Liver (tissue), 9 donors: ENCODE data around the gene VRTN. TPM values are rescaled to one million over a fixed set of nuclear protein-coding genes. Genes with fewer than 3 reads are reported as not detected.

Source experiments
- DNase-seq: peaks from one replicate; pipeline ENCODE4 v3.0.0-alpha.2; 2017; ENCODE audit warnings: low spot score
- H3K27ac ChIP-seq, 2 donors: one replicate each; pipeline ENCODE4 v1.7.0; 2013; ENCODE audit warnings: inconsistent platforms in 2 of 2, low read length in 2 of 2, control low read depth in 1 of 2, low read depth in 1 of 2, mild to moderate bottlenecking in 1 of 2
- H3K27me3 ChIP-seq, 4 donors: one replicate each; pipeline versions ENCODE4 v1.6.1 to v1.7.0; 2013; ENCODE audit warnings: low read length in 3 of 4, inconsistent platforms in 1 of 4, mild to moderate bottlenecking in 1 of 4, moderate library complexity in 1 of 4; ENCODE audit not compliant: control insufficient read depth in 4 of 4, insufficient read depth in 4 of 4
- H3K36me3 ChIP-seq, 4 donors: one replicate each; pipeline versions ENCODE4 v1.6.1 to v1.7.0; 2013; ENCODE audit warnings: low read length in 3 of 4, mild to moderate bottlenecking in 3 of 4, low read depth in 1 of 4, moderate library complexity in 1 of 4; ENCODE audit not compliant: control insufficient read depth in 4 of 4, insufficient read depth in 3 of 4
- H3K4me1 ChIP-seq, 4 donors: one replicate each; pipeline versions ENCODE4 v1.6.1 to v1.7.0; 2013; ENCODE audit warnings: low read length in 3 of 4, mild to moderate bottlenecking in 3 of 4, moderate library complexity in 1 of 4; ENCODE audit not compliant: control insufficient read depth in 4 of 4, insufficient read depth in 4 of 4
- H3K4me3 ChIP-seq, 3 donors: one replicate each; pipeline versions ENCODE4 v1.6.1 to v1.7.0; 2013; ENCODE audit warnings: low read length in 3 of 3, control low read depth in 1 of 3, low read depth in 1 of 3, mild to moderate bottlenecking in 1 of 3
- H3K9ac ChIP-seq, 2 donors: one replicate each; pipeline ENCODE4 v1.7.0; 2013; ENCODE audit warnings: low read length in 2 of 2, mild to moderate bottlenecking in 2 of 2, moderate library complexity in 2 of 2, control low read depth in 1 of 2, low read depth in 1 of 2
- H3K9me3 ChIP-seq, 4 donors: one replicate each; pipeline versions ENCODE4 v1.6.1 to v1.7.0; 2013; ENCODE audit warnings: low read length in 3 of 4; ENCODE audit not compliant: control insufficient read depth in 4 of 4
- ATF3 ChIP-seq: IDR thresholded peaks from 2 replicates; pipeline ENCODE4 v1.6.1; 2016; ENCODE audit warnings: antibody characterized with exemption
- CTCF ChIP-seq: fragments of 150-350 bp; IDR thresholded peaks from 2 replicates; pipeline ENCODE4 v1.5.1; 2017; ENCODE audit warnings: improper control_type of control experiment, low read depth, low read length; ENCODE audit not compliant: missing input control
- EGR1 ChIP-seq, 2 donors: IDR thresholded peaks; 2 replicates each; pipeline ENCODE4 v1.6.1; 2016 to 2018; ENCODE audit warnings: antibody characterized with exemption in 2 of 2, low read depth in 2 of 2
- FOXA1 ChIP-seq: IDR thresholded peaks from 2 replicates; pipeline ENCODE4 v1.6.1; 2016; ENCODE audit warnings: antibody characterized with exemption
- FOXA2 ChIP-seq: IDR thresholded peaks from 2 replicates; pipeline ENCODE4 v1.6.1; 2016; ENCODE audit warnings: antibody characterized with exemption
- HNF4G ChIP-seq: IDR thresholded peaks from 2 replicates; pipeline ENCODE4 v1.6.1; 2016; ENCODE audit warnings: antibody characterized with exemption
- JUND ChIP-seq, 2 donors: IDR thresholded peaks; 2 replicates each; pipeline ENCODE4 v1.6.1; 2016; ENCODE audit warnings: antibody characterized with exemption in 2 of 2
- MAX ChIP-seq: IDR thresholded peaks from 2 replicates; pipeline ENCODE4 v1.6.1; 2016; ENCODE audit warnings: antibody characterized with exemption
- NR2F2 ChIP-seq: IDR thresholded peaks from 2 replicates; pipeline ENCODE4 v1.6.1; 2016; ENCODE audit warnings: antibody characterized with exemption
- RAD21 ChIP-seq, 2 donors: IDR thresholded peaks; 2 replicates each; pipeline ENCODE4 v1.6.1; 2016; ENCODE audit warnings: antibody characterized with exemption in 2 of 2, mild to moderate bottlenecking in 2 of 2
- REST ChIP-seq: IDR thresholded peaks from 2 replicates; pipeline ENCODE4 v1.6.1; 2016; ENCODE audit warnings: antibody characterized with exemption, mild to moderate bottlenecking
- RXRA ChIP-seq, 2 donors: IDR thresholded peaks; 2 replicates each; pipeline ENCODE4 v1.6.1; 2017 to 2018; ENCODE audit warnings: antibody characterized with exemption in 2 of 2, mild to moderate bottlenecking in 1 of 2
- SP1 ChIP-seq: IDR thresholded peaks from 2 replicates; pipeline ENCODE4 v1.6.1; 2018; ENCODE audit warnings: antibody characterized with exemption, mild to moderate bottlenecking
- TAF1 ChIP-seq: conservative IDR thresholded peaks from 2 replicates; pipeline ENCODE4 v1.6.1; 2016; ENCODE audit warnings: antibody characterized with exemption, mild to moderate bottlenecking
- YY1 ChIP-seq: IDR thresholded peaks from 2 replicates; pipeline ENCODE4 v1.6.1; 2016; ENCODE audit warnings: antibody characterized with exemption, mild to moderate bottlenecking
- ZBTB33 ChIP-seq: IDR thresholded peaks from 2 replicates; pipeline ENCODE4 v1.6.1; 2016; ENCODE audit warnings: antibody characterized with exemption
- WGBS: extraction: QIAGEN DNeasy Blood & Tissue Kit; methylation state at CpG from one replicate; pipeline ENCODE4 v1.1.7; 2013; 5-methylcytosine and 5-hydroxymethylcytosine counted together
- polyA plus RNA-seq, 2 donors: library from polyadenylated mRNA; stranded (reverse) in 1 of 2; unstranded in 1 of 2; fragments of 200-250 nt in 1 of 2; fragments of >200 nt in 1 of 2; fragmentation: Nextera tagmentation in 1 of 2; extraction: Ambion mirVana in 1 of 2; gene quantifications; one replicate each; pipeline versions ENCODE4 v1.2.1 to v1.2.3, GENCODE V29; 2013 to 2015
- total RNA-seq, 2 donors: library from RNA; depleted of rRNA; stranded (reverse); fragments of >200 nt; gene quantifications; one replicate each; pipeline ENCODE4 v1.2.3, GENCODE V29; 2014
- donor health status: healthy.
- donor health status: healthy.
- donor health status: healthy.
- donor health status: healthy.
- donor health status: healthy.

VRTN gene
- total and polyA plus RNA-seq, 4 donors: not detected

- WGBS: 95% methylated on average over 19 of the region's 19 CpGs
- Histone ChIP-seq H3K9me3 (no peaks in the 10 kb centered on the region), H3K9ac (no peak overlapping the region), H3K36me3 (no peaks in the 10 kb centered on the region), H3K4me3 (no peak overlapping the region), H3K4me1 (no peaks in the 10 kb centered on the region), H3K27me3 (no peaks in the 10 kb centered on the region), H3K27ac (no peak overlapping the region)
- DNase-seq: no peak
- TF ChIP-seq RAD21 (IDR thresholded peaks at IDR 0.05) (no peak), FOXA1 (no peak), YY1 (no peak), EGR1 (IDR thresholded peaks at IDR 0.05; ENCODE audit: low read depth in 2 of 2) (no peak), ATF3 (no peak), HNF4G (no peak), NR2F2 (no peak), TAF1 (no peak), RXRA (IDR thresholded peaks at IDR 0.05) (no peak), JUND (IDR thresholded peaks at IDR 0.05) (no peak)
These were observed 9.3 kb downstream of the VRTN start for GRCh38 chr14:74357585-74357984.

- WGBS: 91% methylated on average over 17 of the region's 17 CpGs
- Histone ChIP-seq H3K36me3 (no peaks in the 10 kb centered on the region), H3K27me3 (no peaks in the 10 kb centered on the region), H3K4me3 (no peak overlapping the region), H3K27ac (no peak overlapping the region), H3K9me3 (no peaks in the 10 kb centered on the region), H3K9ac (no peak overlapping the region), H3K4me1 (no peaks in the 10 kb centered on the region)
- TF ChIP-seq NR2F2: no peak
- no peak for TF ChIP-seq RXRA (IDR thresholded peaks at IDR 0.05)
- TF ChIP-seq EGR1 (IDR thresholded peaks at IDR 0.05; ENCODE audit: low read depth in 2 of 2): no peak
- no peak for TF ChIP-seq CTCF
- TF ChIP-seq ZBTB33: no peak
- no peak for TF ChIP-seq TAF1
- no peak for TF ChIP-seq REST
- TF ChIP-seq SP1: no peak
- no peak for TF ChIP-seq MAX
- no peak for TF ChIP-seq ATF3
- no peak for TF ChIP-seq FOXA2
- TF ChIP-seq FOXA1: no peak
- TF ChIP-seq JUND (IDR thresholded peaks at IDR 0.05): no peak
- DNase-seq: no peak
These were observed 10.0 kb downstream of the VRTN start for GRCh38 chr14:74358176-74358829.
